HUES64 (cell line): ENCODE measurements around the gene SDHAF1.
"Not testable (repeated sequence)": the region's sequence is repeated elsewhere in the genome, so short reads cannot be mapped to it uniquely, and the experiment has no call there.

Experiments
- H3K27ac ChIP-seq: 2 replicates; pipeline ENCODE4 v1.7.0; 2013; ENCODE audit warnings: low read depth, low read length, inconsistent platforms
- H3K27me3 ChIP-seq: 2 replicates; pipeline ENCODE4 v1.6.1; 2013; ENCODE audit warnings: mild to moderate bottlenecking, low read length; ENCODE audit not compliant: insufficient read depth
- H3K36me3 ChIP-seq: 2 replicates; pipeline ENCODE4 v1.6.1; 2013; ENCODE audit warnings: mild to moderate bottlenecking, low read length; ENCODE audit not compliant: insufficient read depth
- H3K4me1 ChIP-seq: 2 replicates; pipeline ENCODE4 v1.6.1; 2013; ENCODE audit warnings: mild to moderate bottlenecking, low read length, moderate library complexity; ENCODE audit not compliant: insufficient read depth
- H3K4me3 ChIP-seq: 2 replicates; pipeline ENCODE4 v1.5.1; 2013; ENCODE audit warnings: mild to moderate bottlenecking, low read length, moderate library complexity
- H3K9ac ChIP-seq: 2 replicates; pipeline ENCODE4 v1.6.1; 2013; ENCODE audit warnings: mild to moderate bottlenecking, low read depth, low read length
- H3K9me3 ChIP-seq: 2 replicates; pipeline ENCODE4 v1.6.1; 2013; ENCODE audit warnings: low read depth, low read length; ENCODE audit not compliant: insufficient read depth
- WGBS: fragments of 150-250, 120-280 bp; methylation state at CpG from one replicate; pipeline ENCODE4 v1.1.7; 2013; ENCODE audit warnings: missing lambda C conversion rate; 5-methylcytosine and 5-hydroxymethylcytosine counted together

SDHAF1 gene

DNA sequence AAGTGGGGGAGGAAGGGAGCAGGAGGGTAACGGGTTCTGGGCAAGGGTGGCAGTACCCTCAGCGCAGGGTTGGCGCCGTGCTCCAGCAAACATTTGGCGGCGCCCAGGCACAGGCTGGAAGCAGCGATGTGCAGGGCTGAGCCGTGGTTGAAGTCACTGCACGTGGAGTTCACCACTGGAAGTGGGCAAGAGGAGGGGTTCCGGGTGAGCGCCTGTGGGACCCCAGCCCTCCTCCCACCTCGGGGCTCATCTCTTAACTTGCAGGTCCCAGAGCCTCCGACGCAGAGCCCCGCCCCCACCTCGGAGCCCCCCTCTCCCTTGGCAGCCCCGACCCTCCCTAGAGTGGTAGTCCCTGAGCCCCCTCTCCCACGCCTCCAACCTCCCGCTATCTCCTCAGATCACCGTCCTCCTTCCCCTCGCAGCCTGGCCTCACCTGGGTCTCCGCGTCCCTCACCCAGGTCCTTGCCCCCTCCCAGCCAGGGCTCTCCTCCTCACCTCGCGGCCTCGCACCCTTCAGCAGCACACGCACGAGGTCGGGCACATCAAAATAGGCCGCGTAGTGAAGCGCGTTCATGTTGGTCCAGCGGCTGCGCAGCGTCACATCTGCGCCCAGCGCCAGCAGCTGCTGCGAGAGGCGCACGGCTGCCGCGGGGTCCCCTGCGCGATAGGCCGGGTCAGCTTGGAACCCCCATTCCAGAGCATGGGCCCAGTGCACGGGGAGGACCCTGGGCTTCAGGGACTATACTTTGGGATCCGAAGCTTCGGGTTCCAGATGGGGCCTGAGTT lies 31.3 kb downstream of the SDHAF1 start:
- no peak overlapping the region for H3K9ac ChIP-seq
- H3K36me3 ChIP-seq = peaks cover 40% of the 10 kb centered on the region
- H3K4me3 ChIP-seq = no peak overlapping the region
- WGBS = 94% methylated on average over 49 of the region's 49 CpGs
- no peaks in the 10 kb centered on the region for H3K27me3 ChIP-seq
- H3K27ac ChIP-seq = no peak overlapping the region
- no peaks in the 10 kb centered on the region for H3K9me3 ChIP-seq
- no peaks in the 10 kb centered on the region for H3K4me1 ChIP-seq

DNA sequence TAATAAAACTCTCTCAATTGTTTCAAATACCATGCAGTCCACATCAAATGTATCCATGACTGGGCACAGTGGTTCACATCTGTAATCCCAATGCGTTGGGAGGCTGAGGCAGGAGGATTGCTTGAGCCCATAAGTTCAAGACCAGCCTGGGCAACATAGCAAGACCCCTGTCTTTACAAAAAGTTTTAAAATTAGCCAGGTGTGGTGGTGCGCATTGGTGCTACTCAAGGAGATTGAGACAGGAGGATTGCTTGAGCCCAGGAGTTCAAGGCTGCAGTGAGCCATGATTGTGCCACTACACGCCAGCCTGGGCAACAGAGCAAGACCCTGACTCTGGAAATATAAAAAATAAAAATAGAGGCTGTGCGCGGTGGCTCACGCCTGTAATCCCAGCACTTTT lies 32.7 kb downstream of the SDHAF1 start:
- H3K27ac ChIP-seq = no peak overlapping the region
- H3K4me1 ChIP-seq = no peaks in the 10 kb centered on the region
- H3K27me3 ChIP-seq = no peaks in the 10 kb centered on the region
- 94% methylated on average over 6 of the region's 6 CpGs for WGBS
- no peak overlapping the region for H3K9ac ChIP-seq
- no peak overlapping the region for H3K4me3 ChIP-seq
- peaks cover 30% of the 10 kb centered on the region for H3K36me3 ChIP-seq
- no peaks in the 10 kb centered on the region for H3K9me3 ChIP-seq

DNA sequence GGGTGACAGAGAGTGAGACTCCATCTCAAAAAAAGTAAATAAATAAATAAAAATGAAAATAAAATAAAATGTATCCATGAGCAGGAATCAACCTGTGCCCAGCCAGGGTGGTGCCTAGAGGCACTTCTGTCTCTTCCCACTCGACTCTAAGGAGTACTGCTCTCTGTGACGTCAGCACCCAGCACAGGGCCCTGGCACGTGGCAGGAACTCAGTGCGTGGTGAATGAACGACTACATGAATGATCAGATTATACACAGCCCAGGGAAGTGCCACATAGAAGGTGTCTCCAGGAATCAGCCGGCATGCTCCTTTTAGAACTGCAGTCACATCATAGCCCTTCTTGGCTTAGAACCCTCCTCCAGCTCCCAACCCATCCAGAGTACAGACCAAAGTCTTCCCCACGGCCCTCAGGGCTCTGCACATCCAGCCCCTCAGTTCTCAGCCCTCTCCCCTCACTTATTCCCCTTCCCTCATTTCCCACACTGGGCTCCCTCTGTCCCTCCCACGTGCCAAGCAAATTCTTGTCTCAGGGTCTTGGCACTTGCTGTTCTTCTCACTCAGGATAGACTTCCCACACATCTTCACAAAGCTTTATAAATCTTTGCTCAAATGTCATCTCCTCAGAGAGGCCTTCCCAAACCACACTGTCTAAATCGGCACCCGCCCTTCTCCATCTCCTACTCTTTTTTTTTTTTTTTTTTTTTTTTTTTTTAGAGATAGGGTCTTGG lies 33.5 kb downstream of the SDHAF1 start:
- Histone ChIP-seq H3K27ac (no peak overlapping the region), H3K9me3 (no peaks in the 10 kb centered on the region), H3K27me3 (no peaks in the 10 kb centered on the region), H3K9ac (no peak overlapping the region), H3K4me1 (peaks cover 5% of the 10 kb centered on the region; the same call in 1 of the 2 replicates), H3K36me3 (peaks cover 25% of the 10 kb centered on the region), H3K4me3 (no peak overlapping the region)
- WGBS = 90% methylated on average over 10 of the region's 10 CpGs

DNA sequence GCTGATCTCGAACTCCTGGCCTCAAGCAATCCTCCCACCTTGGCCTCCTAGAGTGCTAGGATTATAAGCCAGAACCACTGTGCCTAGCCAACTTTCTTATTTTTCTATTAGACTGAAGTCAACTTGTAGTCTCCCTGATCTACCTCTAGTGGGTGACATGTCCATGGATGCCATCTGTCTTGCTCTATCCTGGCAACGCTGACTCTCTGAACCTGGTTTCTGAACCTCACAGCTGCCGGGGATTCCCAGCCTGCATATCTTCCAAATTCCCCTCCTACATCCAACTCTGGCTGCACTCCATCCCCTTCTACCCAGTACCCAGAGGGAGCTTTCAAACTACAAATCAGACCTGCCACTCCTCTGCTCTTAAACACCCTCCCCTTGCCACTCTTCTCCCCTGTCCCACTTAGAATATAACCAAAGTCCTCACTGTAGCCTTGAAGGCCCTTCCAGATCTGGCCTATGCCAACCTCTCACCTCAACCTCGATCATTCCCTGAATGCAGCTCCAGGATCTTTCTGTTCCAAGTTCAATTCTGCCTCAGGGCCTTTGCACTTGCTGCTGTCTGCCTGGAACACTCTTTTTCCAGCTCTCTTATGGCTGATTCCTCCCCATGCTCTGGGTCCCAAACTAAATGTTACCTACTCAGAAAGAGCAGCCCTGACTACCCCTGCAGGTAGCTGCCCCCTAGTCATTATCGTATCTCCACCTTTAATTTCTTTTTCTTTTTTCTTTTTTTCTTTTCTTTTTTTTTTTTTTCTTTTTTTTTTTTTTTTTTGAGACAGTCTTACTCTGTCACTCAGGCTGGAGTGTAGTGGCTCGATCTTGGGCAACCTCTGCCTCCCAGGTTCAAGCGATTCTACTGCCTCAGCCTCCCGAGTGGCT lies 35.5 kb downstream of the SDHAF1 start:
- Histone ChIP-seq H3K36me3 (peaks cover 15% of the 10 kb centered on the region), H3K27me3 (no peaks in the 10 kb centered on the region), H3K27ac (no peak overlapping the region), H3K4me3 (no peak overlapping the region), H3K9me3 (no peaks in the 10 kb centered on the region), H3K4me1 (peaks cover 5% of the 10 kb centered on the region; the same call in 1 of the 2 replicates), H3K9ac (no peak overlapping the region)
- WGBS = 93% methylated on average over 8 of the region's 8 CpGs

DNA sequence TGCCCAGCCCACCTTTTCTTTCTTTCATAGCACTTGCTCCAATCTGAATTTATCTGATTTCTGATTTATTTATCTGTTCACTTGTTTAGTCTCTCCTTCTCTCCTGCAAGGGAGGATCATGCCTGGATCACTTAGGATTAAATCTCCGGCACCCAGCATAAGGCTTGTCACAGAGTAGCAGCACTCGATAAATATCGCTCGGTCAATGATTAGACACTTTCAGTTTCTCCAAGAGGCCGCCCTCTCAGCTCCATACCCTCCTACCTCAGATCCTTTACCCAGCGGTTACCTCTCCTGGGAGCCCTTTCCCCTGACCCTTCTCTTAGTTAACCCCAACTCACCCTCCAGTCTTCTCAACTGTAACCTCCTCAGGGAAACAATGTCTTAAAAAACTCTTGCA lies 36.3 kb downstream of the SDHAF1 start:
- WGBS = 88% methylated on average over 6 of the region's 6 CpGs
- Histone ChIP-seq H3K9ac (no peak overlapping the region), H3K36me3 (peaks cover 10% of the 10 kb centered on the region), H3K4me3 (no peak overlapping the region), H3K27me3 (no peaks in the 10 kb centered on the region), H3K4me1 (peaks cover 5% of the 10 kb centered on the region; the same call in 1 of the 2 replicates), H3K27ac (no peak overlapping the region), H3K9me3 (no peaks in the 10 kb centered on the region)

DNA sequence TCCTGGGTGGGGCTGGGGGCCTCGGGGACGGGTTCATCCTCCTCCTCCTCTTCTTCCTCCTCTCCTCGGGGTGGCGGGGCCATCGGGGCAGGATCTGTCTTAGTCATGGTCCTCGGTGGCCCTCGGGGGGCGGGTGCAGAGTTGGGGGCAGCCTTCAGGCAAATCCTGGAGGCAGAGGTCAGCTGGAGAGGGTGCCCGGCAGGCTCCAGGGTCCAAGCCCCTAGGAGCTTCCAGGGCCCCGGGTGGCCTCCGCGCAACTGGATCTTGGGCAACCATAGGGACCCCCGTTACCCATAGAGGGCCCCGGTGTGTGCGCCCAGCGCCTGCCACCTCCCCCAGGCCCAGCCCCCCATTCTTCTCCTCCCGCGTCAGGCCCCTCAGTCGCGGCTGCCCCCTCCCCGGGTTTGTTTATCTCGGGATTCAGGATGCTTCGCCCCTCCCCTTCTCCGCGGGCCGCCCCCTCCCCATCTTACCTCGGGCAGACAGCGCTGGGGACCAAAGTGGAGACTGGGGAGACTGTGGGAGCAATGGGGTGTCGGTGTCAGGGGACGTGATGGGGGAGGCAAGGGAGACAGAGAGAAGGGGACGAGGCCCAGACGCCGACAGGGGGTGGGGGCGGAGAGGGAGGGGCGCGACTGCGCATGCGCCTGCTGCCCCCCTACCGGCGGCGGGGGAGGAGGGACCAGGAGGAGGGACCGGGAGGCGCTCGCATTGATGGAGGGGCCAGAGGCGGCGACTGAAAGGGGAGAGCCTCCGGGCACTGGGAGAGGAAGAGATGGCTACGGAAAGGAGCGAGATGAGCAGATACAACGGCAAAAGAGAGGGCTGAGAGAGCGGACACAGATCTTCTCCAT lies 37.5 kb downstream of the SDHAF1 start, which contains the start of gene CLIP3:
TSS of gene CLIP3 (minus strand) at position 623 of the 854 bp plus-strand sequence. CDS start at position 107, 516 bp downstream.
- Histone ChIP-seq H3K4me3 (peak within 1 kb of the TSS; percentile 73), H3K9ac (0 out of 2 replicates have a peak within 1 kb of the TSS, but pooled peaks have one; percentile 46)
- WGBS = 4% methylated on average over 50 of the region's 51 CpGs

DNA sequence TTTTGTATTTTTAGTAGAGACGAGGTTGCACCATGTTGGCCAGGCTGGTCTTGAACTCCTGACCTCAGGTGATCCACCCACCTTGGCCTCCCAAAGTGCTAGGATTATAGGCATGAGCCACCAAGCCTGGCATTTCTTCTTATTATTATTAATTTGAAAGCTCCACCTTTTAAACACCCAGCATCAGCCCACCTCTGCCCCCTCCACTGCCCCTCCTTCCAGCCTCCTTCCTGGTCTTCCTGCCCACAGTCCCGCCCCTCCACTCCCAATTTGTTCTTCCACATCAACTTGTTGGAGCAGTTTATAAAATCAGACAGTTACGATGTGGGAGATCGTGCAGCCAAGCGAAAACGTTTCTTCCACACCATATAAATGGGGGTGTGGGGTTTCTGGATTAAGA lies 45.5 kb downstream of the SDHAF1 start:
- WGBS = 88% methylated on average over 2 of the region's 6 CpGs

More for the DNA sequence above, 37.5 kb downstream of the SDHAF1 start, which contains the start of gene CLIP3:
- H3K9me3 ChIP-seq = no peaks in the 10 kb centered on the region
- no peak within 1 kb of the TSS for H3K27ac ChIP-seq
- H3K27me3 ChIP-seq = no peaks in the 10 kb centered on the region
- H3K4me1 ChIP-seq = peaks cover 5% of the 10 kb centered on the region; the same call in 1 of the 2 replicates
- 0 out of 2 replicates have a peak, but pooled peaks cover 2% of the 10 kb centered on the region for H3K36me3 ChIP-seq

DNA sequence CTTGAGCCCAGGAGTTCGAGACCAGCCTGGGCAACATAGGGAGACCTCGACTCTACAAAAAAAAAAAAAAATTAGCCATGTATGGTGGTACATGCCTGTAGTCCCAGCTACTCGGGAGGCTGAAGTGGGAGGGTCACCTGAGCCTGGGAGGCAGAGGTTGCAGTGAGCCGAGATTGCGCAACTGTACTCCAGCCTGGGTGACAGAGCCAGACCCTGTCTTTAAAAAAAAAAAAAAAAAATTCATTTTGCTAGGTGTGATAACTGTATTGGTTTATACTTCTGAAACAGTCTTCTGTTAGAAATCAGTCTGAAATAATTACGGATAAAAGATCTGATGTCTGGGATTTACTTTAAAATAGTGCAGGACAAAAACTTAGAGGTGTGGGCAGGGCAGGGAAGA lies 46.1 kb downstream of the SDHAF1 start:
- H3K9me3 ChIP-seq, H3K36me3 ChIP-seq, H3K4me1 ChIP-seq, H3K9ac ChIP-seq, H3K27me3 ChIP-seq, H3K27ac ChIP-seq, H3K4me3 ChIP-seq: not testable (repeated sequence)
- 90% methylated on average over 6 of the region's 6 CpGs for WGBS

More for the DNA sequence above, 45.5 kb downstream of the SDHAF1 start:
- no peak overlapping the region for H3K9ac ChIP-seq
- H3K4me1 ChIP-seq = peaks cover 7% of the 10 kb centered on the region
- H3K27me3 ChIP-seq = no peaks in the 10 kb centered on the region
- H3K4me3 ChIP-seq = no peak overlapping the region
- no peak overlapping the region for H3K27ac ChIP-seq
- no peaks in the 10 kb centered on the region for H3K9me3 ChIP-seq
- H3K36me3 ChIP-seq = no peaks in the 10 kb centered on the region

DNA sequence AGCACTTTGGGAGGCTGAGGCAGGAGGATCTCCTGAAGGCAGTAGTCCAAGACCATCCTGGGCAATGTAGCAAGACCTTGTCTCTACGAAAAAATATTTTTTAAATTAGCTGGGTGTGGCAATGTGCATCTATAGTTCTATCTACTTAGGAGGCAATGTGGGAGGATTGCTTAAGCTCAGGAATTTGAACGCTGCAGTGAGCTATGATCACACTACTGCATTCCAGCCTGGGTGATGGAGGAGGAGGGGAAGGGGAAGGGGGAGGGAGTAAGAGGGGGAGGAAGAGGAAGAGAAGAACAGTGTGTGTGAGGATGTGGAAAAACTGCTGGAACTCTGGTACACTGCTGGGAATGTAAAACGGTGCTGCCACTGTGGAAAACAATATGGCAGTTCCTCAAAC lies 46.8 kb downstream of the SDHAF1 start:
- H3K4me3 ChIP-seq = no peak overlapping the region
- no peaks in the 10 kb centered on the region for H3K9me3 ChIP-seq
- peaks cover 7% of the 10 kb centered on the region for H3K4me1 ChIP-seq
- H3K27me3 ChIP-seq = no peaks in the 10 kb centered on the region
- no peak overlapping the region for H3K27ac ChIP-seq
- 34% methylated on average over 3 of the region's 3 CpGs for WGBS
- H3K36me3 ChIP-seq = no peaks in the 10 kb centered on the region
- H3K9ac ChIP-seq = no peak overlapping the region

DNA sequence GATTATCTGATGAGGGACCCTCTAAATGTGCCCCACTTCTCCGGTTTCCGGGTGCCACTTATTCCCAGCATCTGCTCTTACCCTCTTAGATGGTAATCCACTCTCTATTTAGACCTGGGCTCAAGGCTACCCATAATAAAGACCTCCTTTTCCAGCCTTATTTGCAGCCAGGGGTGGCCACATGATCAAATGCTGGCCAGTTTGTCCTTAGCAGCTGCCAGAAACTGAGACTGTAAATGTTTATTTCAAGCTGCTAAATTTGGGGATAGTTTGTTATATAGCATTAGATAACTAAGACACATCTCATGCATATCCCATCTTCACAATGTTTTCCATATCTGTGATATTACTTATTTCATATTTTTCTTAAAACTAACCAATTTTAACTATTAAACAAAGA lies 49.0 kb downstream of the SDHAF1 start:
- Histone ChIP-seq H3K9me3 (no peaks in the 10 kb centered on the region), H3K27me3 (no peaks in the 10 kb centered on the region), H3K4me1 (peaks cover 7% of the 10 kb centered on the region), H3K9ac (no peak overlapping the region), H3K27ac (no peak overlapping the region), H3K36me3 (no peaks in the 10 kb centered on the region), H3K4me3 (no peak overlapping the region)
- WGBS = 98% methylated on average over 2 of the region's 2 CpGs
